NCI-H345 treated with DMSO at 0.1 percent for 48 hours (cell line): Measurements from ENCODE around the gene RDH5.

Source experiments
- DNase-seq: peaks from one replicate; lab custom pipeline; 2025; ENCODE audit not compliant: unreplicated experiment; lab: John Stamatoyannopoulos, UW

Gene RDH5

GRCh38 chr12:55695349-55695748 lies 24.8 kb upstream of the RDH5 start:
- DNase-seq, result no peak

DNA sequence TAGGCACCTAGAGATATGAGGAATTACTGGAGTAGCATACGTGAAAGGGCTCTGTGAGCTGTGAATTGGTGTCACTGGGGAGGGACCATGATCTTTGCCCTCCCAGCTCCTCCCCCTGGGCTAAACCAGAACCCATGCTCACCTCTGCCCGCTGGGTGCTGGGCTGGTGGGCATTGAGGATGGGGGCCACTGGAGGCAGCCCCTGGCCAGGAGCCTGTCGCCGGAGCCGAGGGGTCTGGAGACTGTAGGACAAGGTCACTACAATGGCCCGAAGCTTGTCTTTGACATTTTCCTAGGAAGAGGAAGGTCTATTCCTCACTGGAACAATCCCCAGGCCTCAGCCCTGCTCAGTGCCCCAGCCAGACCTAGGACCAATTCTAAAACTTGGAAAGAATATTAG lies 24.1 kb upstream of the RDH5 start:
- DNase-seq, result no peak

GRCh38 chr12:55696796-55697462 lies 23.3 kb upstream of the RDH5 start:
- no peak for DNase-seq

- no peak for DNase-seq
These were observed 22.5 kb upstream of the RDH5 start for GRCh38 chr12:55697686-55698085.

DNA sequence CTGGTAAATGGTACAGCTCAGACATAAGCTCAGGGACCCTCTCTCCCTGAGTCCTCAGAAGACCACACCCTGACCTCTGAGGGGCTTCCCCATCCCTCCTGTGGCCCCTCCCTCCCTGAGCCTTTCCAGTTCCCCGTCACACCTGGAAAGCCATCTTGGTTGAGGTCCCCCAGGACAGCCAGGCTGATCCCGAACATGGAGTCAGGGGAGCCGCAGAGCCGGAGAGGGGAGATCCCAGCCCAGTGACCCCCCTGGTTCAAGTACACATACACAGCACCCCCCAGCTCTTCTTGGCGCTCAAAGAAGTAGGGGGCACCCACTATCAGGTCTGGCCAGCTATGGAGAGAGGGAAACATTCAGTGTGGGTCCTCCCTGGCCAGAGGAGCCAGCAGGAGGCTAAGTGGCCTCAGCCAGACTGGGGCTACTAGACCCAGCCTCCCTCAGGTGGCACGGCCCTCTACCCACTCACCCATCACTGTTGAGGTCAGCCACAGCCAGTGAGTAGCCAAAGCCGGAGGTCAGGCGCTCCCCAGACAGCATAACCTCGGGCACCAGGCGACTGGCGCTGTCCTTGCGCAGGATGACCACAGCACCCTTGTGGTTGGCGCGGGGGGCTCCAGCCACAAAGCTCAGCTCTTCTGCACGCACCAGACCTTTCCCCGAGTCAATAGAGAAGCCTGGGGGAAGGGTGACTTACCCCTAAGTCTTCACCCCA lies 21.8 kb upstream of the RDH5 start:
- no peak for DNase-seq

GRCh38 chr12:55698965-55699364 lies 21.2 kb upstream of the RDH5 start:
- no peak for DNase-seq

GRCh38 chr12:55699471-55700055 lies 20.6 kb upstream of the RDH5 start:
- DNase-seq, result no peak

- DNase-seq, result no peak
These were observed 19.8 kb upstream of the RDH5 start for GRCh38 chr12:55700255-55701018.

DNA sequence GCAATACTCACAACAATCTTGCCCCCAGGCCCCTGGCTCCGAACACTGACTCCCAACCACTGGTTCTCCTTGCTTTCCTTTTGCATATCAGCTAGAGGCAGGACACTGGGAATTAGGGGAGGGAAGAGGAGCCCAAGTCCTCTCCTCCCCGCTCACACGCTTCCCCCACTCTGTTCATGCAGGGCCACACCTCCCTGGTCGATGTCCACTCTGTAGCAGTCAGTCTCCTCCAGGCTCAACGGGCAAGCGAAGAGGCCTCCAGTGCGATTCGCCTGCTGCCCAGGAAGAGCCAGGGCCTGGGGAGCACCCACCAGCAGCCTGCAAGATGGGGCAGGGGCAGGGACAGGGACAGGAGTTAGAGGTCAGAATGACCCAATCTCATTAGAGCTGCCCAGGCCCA lies 17.3 kb upstream of the RDH5 start:
- no peak for DNase-seq

DNA sequence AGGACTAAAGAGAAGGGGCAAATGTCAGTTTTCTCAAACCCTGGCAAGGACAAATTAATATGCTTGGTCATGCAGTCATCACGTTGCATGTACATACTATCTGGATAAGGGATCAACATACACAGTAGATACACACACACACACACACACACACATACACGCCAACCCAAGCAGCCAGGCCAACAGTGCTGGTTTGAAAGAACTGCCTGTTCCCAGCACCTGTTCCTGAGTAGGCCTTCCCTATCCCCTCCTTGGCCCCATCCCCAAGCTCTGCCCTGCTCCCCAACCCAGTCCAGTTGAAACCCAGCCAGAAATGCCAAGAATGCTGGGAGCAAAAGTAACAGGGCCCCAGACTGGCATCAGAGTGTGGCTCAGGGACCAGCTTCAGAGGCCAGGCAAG lies 16.9 kb upstream of the RDH5 start:
- DNase-seq, result no peak

DNA sequence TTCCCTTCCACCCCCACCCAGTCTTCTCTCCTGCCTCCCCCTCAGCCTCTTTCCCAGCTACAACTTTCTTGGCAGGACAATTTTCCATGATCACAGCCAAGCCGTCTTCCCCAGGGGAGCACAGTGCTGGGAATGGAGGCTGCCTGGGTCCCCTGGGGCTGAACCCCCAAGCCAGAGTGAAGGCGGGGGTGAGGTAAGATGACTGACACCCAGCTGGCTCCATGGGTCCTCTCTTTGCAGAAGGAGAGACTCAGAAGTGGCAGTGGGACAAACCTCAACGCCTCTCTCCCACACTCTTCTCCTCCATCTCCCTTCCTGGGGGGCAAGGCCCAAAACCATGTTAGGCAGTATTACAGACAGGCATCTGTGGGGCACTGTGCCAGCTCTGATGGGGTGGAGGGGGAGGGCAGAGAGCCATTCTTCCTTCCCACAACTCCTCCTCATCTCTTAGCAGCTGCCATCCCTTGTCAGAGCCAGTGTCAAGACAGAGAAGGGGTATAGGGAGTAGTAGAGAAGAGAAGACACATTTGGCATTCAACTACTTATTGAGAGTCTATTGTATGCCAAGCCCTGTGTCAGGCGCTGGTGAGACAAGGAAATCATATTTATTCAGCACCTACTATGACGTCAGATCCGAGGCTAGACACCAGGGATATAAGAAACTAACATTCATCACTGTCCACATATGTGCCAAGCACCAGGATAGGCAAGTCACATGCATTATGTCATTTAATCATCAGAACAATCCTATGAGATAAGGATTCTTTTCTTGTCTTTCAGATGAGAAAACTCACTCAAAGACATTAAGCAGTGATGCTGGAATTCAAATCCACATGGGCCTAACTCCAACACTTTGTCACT lies 16.1 kb upstream of the RDH5 start:
- DNase-seq, result no peak

DNA sequence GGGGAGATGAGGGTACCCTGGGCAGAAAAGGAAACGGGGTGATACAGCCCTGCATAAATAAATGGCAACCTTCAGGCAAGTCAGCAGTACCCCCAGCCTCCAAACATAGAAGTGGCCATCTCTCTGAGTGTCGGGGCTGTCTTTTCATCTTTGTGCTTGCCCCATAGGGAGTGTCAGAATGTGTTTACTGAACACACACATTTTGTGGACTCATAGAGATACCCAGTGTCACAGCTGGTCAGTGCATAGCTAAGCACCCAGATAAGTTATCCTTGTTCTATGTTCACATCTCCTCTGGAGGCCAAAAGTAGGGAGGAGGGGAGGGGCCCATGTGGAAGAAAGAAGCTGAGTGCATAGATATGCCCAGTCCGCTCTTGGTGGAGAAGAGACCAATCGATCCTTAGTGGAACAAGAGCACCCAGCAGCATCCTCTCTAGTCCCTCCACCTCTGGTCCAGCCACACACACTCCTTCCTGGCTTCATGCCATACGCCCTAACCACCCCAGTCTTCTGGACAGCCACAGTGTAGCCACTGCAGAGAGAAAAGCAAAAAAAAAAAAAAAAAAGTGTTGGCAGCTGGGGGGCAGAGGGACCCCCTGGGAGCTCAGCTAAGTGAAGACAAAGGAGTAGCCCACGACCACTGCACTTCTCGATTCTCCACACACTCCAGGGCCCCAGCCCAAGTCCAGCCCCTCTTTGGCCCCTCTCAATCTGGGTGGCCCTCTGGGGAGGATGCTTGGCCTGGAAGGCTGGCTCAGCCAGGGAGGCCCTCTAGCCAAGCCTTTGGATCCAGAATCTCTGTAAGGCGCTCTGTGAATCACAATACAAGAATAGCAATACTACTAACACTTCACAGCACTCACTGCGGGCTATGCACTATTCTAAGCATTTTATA lies 15.1 kb upstream of the RDH5 start:
- no peak for DNase-seq

- DNase-seq, result no peak
These were observed 14.3 kb upstream of the RDH5 start for GRCh38 chr12:55705782-55706402.

GRCh38 chr12:55706568-55707218 lies 13.5 kb upstream of the RDH5 start:
- no peak for DNase-seq

- no peak for DNase-seq
These were observed 12.9 kb upstream of the RDH5 start for GRCh38 chr12:55707219-55707671.

GRCh38 chr12:55707841-55708694 lies 12.1 kb upstream of the RDH5 start, which contains the start of gene ITGA7:
ITGA7 (minus strand) TSS chr12:55707904; CDS start chr12:55707682, 222 bp downstream.
- DNase-seq, result peak; percentile 48

GRCh38 chr12:55708695-55709233 lies 11.4 kb upstream of the RDH5 start:
- DNase-seq, result no peak
